HG02943 (cell line): ENCODE results near the gene TMEM154.

Experiments used
- ATAC-seq: cut with Tn5 transposase; IDR thresholded peaks from one replicate; pipeline ENCODE4 v1.9.1; 2021; ENCODE audit warnings: mild to moderate bottlenecking, low read depth, moderate library complexity; ENCODE audit not compliant: unreplicated experiment

Gene TMEM154

GRCh38 chr4:152572417-152573086, 107.2 kb downstream of the TMEM154 start:
- ATAC-seq = no peak

GRCh38 chr4:152571770-152572169, 108.0 kb downstream of the TMEM154 start:
- ATAC-seq = no peak

- no peak for ATAC-seq
Observed at GRCh38 chr4:152571296-152571695, 108.5 kb downstream of the TMEM154 start.
